Measurements from ENCODE around the gene TMC3.

DNA sequence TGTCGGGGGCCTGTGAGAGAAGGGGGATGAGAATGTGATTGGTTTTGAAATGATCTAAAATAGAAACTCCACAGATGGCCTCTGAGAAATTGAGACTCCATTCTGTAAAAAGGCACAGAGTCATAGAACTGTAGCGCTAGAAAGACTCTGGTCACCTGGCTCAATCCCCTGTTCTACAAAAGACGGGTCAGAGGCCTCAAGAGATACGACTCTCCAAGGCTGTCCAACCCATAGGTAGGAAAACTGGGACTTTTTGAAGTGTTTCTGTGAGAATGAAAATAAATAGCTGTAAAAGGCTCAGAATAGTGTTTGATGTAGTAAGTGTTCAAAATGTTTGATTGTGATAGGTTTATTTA lies 11.7 kb upstream of the TMC3 start:
- TF ChIP-seq EZH2 (IDR thresholded peaks at IDR 0.05; ENCODE audit: low read depth): no peak
- TF ChIP-seq, protein P1, sequence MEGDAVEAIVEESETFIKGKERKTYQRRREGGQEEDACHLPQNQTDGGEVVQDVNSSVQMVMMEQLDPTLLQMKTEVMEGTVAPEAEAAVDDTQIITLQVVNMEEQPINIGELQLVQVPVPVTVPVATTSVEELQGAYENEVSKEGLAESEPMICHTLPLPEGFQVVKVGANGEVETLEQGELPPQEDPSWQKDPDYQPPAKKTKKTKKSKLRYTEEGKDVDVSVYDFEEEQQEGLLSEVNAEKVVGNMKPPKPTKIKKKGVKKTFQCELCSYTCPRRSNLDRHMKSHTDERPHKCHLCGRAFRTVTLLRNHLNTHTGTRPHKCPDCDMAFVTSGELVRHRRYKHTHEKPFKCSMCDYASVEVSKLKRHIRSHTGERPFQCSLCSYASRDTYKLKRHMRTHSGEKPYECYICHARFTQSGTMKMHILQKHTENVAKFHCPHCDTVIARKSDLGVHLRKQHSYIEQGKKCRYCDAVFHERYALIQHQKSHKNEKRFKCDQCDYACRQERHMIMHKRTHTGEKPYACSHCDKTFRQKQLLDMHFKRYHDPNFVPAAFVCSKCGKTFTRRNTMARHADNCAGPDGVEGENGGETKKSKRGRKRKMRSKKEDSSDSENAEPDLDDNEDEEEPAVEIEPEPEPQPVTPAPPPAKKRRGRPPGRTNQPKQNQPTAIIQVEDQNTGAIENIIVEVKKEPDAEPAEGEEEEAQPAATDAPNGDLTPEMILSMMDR (conservative IDR thresholded peaks at IDR 0.05): no peak
